Measurements from ENCODE around the gene INHBE.
"Not testable (repeated sequence)": the region's sequence is repeated elsewhere in the genome, so short reads cannot be mapped to it uniquely, and the experiment has no call there.

The INHBE gene

GRCh38 chr12:57454566-57455373, at the start of gene INHBE:
TSS of gene INHBE (plus strand) at chr12:57455307. CDS start at chr12:57455537, 230 bp downstream.
- DNase-seq = peak; percentile 5

- DNase-seq = no peak
Measured at GRCh38 chr12:57410534-57410933, 44.6 kb upstream of the INHBE start.

DNA sequence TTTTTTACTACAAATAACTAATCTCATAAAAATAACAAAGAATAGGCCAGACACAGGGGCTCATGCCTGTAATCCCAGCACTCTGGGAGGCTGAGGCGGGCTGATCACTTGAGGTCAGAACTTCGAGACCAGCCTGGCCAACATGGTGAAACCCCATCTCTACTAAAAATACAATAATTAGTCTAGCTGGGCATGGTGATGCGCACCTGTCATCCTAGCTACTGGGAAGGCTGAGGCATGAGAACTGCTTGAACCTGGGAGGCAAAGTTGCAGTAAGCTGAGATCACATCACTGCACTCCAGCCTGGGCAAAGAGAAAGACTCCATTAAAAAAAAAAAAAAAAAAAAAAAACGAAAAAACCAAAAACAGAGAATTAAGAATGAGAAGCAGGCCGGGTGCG, 40.9 kb upstream of the INHBE start:
- not testable (repeated sequence) for DNase-seq

DNA sequence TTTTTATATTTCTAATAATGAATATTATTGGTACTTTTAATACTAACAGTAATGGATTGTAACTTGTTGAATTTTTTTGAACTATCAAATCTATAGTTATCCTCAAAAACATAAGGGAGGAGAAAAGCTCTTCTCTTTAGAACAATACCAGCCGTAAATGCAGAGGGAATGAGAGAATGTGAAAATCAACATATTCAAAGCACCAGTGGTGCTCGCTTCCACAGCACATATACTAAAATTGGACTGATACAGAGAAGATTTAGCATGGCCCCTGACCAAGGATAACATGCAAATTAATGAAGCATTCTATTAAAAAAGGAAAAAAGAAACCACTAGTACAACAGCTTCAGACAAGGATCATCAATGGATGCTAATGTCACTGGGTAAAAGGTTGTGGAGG, 40.0 kb upstream of the INHBE start:
- DNase-seq = no peak

DNA sequence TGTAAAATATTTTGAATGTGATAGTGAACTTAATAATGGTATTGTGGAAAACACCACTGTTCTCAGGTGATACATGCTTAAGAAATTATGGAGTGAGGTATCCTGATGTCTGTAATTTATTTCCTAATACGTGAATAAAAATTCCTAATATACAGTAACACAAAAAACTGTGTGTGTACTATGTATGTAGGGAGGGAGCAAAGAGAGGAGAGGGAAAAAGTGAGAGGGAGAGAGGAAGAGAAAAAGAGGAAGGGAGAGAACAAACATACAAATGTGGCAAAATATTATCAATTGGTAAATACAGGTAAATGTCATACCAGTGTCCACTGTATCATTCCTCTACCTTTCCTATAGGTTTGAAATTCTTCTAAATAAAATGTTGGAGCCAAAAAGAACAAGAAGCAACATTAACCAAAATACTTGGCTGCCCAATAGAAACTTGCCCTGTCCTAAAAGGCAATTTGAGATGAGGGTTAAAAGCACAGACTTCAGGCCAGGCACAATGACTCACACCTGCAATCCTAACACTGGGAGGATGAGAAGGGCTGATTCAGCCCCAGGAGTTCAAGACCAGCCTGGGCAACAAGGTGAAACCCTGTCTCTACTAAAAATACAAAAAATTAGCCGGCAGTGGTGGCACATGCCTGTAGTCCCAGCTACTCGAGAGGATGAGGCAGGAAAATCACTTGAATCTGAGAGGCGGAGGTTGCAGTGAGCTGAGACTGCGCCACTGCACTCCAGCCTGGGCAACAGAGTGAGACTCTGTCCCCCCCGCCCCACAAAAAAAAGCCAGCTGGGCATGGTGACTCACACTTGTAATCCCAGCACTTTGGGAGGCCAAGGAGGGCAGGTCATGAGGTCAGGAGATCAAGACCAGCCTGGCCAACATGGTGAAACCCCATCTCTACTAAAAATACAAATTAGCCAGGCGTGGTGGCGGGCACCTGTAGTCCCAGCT, 38.8 kb upstream of the INHBE start:
- DNase-seq = no peak

GRCh38 chr12:57418255-57418654, 36.9 kb upstream of the INHBE start:
- no peak for DNase-seq

DNA sequence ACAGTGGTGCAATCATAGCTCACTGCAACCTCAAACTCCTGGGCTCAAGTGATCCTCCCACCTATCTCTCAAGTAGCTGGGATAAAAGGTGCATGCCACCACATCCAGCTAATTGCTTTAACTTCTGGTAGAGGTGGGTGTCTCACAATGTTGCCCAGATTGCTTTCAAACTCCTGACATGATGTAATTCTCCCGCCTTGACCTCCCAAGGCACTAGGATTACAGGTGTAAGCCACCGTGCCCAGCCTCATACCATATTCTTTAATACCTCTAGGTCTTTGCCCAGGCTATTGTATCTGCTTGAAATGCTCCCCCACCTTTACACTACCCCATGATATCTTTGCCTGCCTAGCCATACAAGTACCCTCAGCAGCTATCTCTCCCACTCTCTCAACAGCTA, 35.6 kb upstream of the INHBE start:
- DNase-seq = no peak

DNA sequence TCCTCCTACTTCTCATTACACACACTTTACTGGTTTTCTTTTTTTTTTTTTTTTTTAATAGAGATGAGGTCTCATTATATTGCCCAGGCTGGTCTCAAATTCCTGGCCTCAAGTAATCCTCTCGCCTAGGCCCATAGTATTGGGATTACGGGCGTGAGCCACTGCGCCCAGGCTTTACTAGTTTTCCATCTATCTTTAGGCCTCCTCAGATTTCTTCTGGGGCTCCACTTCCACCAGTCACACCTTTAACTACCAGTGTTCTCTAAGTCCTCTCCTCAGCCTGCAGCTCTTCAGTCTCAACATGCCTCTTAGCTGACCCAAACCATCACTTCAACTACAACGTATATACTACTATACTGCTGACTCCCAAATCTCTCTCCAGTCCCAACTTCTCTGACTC, 34.6 kb upstream of the INHBE start:
- no peak for DNase-seq

DNA sequence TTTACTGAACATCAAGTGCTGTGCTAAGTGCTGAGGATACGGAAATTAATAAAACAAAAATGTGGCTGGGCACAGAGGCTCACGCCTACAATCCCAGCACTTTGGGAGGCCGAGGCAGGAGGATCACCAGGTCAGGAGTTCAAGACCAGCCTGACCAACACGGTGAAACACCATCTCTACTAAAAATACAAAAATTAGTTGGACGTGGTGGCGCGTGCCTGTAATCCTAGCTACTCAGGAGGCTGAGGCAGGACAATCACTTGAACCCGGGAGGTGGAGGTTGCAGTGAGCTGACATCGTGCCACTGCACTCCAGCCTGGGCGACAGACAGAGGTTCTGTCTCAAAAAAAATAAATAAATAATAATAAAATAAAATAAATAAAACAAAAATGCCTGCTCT, 28.2 kb upstream of the INHBE start:
- not testable (repeated sequence) for DNase-seq

- DNase-seq = no peak
Measured at GRCh38 chr12:57428965-57429364, 26.1 kb upstream of the INHBE start.

GRCh38 chr12:57429473-57430111, 25.5 kb upstream of the INHBE start:
- DNase-seq = no peak

GRCh38 chr12:57430112-57430930, 24.8 kb upstream of the INHBE start:
- peak; percentile 48 for DNase-seq

DNA sequence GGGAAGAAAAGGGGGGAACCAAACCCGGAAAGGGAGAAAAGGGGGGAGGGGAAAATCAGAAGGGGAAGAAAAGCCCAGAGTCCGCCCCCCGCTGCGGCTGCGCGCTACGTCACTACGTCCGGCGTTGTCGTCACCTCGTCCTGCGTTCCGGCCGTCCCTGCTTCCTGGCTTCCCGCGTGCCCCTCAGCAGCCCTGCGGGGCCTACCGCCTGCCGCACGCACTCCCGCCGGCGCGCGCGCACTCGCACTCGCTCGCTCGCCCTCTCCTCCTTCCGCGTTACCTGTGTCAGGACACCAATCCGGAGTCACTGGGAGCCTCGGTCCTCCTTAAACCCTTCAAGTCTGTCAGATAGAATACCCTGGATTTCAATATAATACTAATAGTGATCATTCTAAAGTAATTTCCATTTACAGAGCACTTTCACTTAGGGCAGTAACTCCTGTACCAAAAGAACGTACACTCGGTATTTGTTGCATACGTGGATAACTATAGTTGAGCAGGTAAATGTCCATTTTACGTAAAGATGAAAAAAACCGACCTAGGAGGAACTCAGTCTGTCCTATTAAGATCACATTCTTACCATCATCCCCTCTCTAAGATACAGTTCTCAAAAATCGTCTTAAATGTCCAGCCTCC, 24.1 kb upstream of the INHBE start, which contains the start of gene R3HDM2:
Gene R3HDM2, minus strand, starts transcription at position 113 of the 636 bp plus-strand sequence. CDS start 120,615 bp downstream, outside the sequence.
- DNase-seq = peak; percentile 87

DNA sequence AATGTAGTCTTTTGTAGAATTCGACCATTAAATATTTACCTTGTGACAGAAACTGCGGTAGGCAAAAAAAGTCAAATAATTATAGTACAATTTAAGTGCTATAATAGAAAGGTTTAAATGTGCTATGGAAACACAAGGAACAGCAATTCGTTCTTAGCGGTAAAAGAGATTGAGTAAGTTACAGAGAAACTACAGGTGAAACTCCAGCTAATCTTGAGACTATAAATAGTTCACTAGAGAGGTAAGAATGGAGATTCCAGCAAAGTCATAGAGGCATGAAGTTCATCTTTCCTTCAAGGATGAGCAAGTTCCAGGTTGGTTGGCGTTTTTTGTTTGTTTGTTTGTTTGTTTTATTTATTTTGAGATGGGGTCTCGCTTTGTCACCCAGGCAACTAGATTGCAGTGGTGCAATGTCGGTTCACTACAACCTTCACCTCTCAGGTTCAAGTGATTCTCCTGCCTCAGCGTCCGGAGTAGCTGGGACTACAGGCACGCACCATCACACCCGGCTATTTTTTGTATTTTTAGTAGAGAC, 23.4 kb upstream of the INHBE start:
- DNase-seq = no peak

- no peak for DNase-seq
Measured at GRCh38 chr12:57433370-57433769, 21.7 kb upstream of the INHBE start.

GRCh38 chr12:57434517-57435223, 20.4 kb upstream of the INHBE start, which contains the start of gene INHBC:
TSS of gene INHBC (plus strand) at chr12:57434784. CDS start at chr12:57434887, 103 bp downstream.
- no peak for DNase-seq

GRCh38 chr12:57435293-57435692, 19.8 kb upstream of the INHBE start:
- DNase-seq = no peak

DNA sequence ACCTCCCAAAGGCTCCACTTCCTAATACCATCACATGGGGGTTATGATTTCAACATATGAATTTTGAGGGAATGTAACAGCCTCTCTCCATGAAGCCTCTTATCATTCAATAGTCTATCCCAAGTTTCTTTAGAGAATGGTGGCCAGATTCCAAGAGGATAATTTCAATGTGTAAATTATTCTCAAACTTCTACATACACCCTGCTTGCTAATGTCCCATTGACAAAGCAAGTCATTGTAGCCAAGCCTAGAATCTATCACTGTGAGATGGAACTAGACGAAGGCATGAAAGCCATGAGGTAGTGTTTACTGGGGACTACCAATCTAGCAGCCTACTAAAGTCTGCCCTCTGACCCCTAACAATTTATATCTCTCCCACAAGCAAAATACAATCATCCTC, 16.7 kb upstream of the INHBE start:
- no peak for DNase-seq

- DNase-seq = no peak
Measured at GRCh38 chr12:57439762-57440266, 15.3 kb upstream of the INHBE start.

- DNase-seq = not testable (repeated sequence)
Measured at GRCh38 chr12:57441393-57441792, 13.7 kb upstream of the INHBE start.

Measured in T1000 (cell line).